HEK293 (cell line): Measurements from ENCODE around the gene TMUB1.
A peak's percentile ranks its signal among the peaks of the same experiment; 100 is the strongest.

ENCODE experiments used
- CTCF ChIA-PET: fragments of 350-600 bp; formaldehyde crosslinking; extraction: SDS; loops from one replicate; lab custom pipeline; 2021; ENCODE audit warnings: antibody characterized with exemption; lab: Yijun Ruan, JAX
- POLR2A ChIA-PET: fragments of 300-600 bp; formaldehyde crosslinking; extraction: SDS; loops from one replicate; lab custom pipeline; 2020; ENCODE audit warnings: antibody characterized with exemption, inconsistent platforms; lab: Yijun Ruan, JAX
- H3K27ac ChIP-seq: fragments of 200-500 bp; sonication (Bioruptor generic); 2 replicates; pipeline ENCODE4 v1.5.1; 2014; ENCODE audit warnings: low read depth, low read length, control low read depth, inconsistent platforms; ENCODE audit errors: extremely low read depth
- H3K36me3 ChIP-seq, 2 experiments: fragments of 200-500 bp in 1 of 2; sonication (Bioruptor generic) in 1 of 2; 1 replicate in 1 of 2; 2 replicates in 1 of 2; pipeline ENCODE4 v1.5.1; 2014 to 2017; ENCODE audit warnings: inconsistent platforms in 2 of 2, low read length in 2 of 2; ENCODE audit not compliant: control insufficient read depth in 2 of 2, insufficient read depth in 1 of 2
- H3K4me1 ChIP-seq: fragments of 200-500 bp; sonication (Bioruptor generic); 2 replicates; pipeline ENCODE4 v1.5.1; 2014; ENCODE audit warnings: mild to moderate bottlenecking, low read length, inconsistent platforms; ENCODE audit not compliant: control insufficient read depth, insufficient read depth
- H3K4me3 ChIP-seq: 2 replicates; pipeline ENCODE4 v1.5.1; 2011; ENCODE audit warnings: low read depth, mild to moderate bottlenecking, control low read depth, low read length, moderate library complexity
- H3K9me3 ChIP-seq: fragments of 200-500 bp; sonication (Bioruptor generic); 2 replicates; pipeline ENCODE4 v1.5.1; 2014; ENCODE audit warnings: low read depth, low read length, inconsistent platforms; ENCODE audit not compliant: control insufficient read depth, insufficient read depth
- KLF7 ChIP-seq: fragments of 450-650 bp; formaldehyde crosslinking; IDR thresholded peaks from 2 replicates; pipeline ENCODE4 v1.5.1; 2016; ENCODE audit warnings: missing biosample characterization, missing genetic modification characterization, borderline replicate concordance
- SP7 ChIP-seq: fragments of 450-650 bp; formaldehyde crosslinking; IDR thresholded peaks from 2 replicates; pipeline ENCODE4 v1.5.1; 2016; ENCODE audit warnings: missing biosample characterization, missing genetic modification characterization
- ZBTB17 ChIP-seq: fragments of 450-650 bp; formaldehyde crosslinking; IDR thresholded peaks from 2 replicates; pipeline ENCODE4 v1.5.1; 2016; ENCODE audit warnings: missing biosample characterization, missing genetic modification characterization
- ZEB2 ChIP-seq: fragments of 450-650 bp; formaldehyde crosslinking; IDR thresholded peaks from 2 replicates; pipeline ENCODE4 v1.5.1; 2016; ENCODE audit warnings: missing biosample characterization, missing genetic modification characterization
- ZIC2 ChIP-seq: fragments of 450-650 bp; formaldehyde crosslinking; IDR thresholded peaks from 2 replicates; pipeline ENCODE4 v1.5.1; 2016; ENCODE audit warnings: missing biosample characterization, missing genetic modification characterization
- ZNF2 ChIP-seq: fragments of 450-650 bp; formaldehyde crosslinking; IDR thresholded peaks from 2 replicates; pipeline ENCODE4 v1.5.1; 2016; ENCODE audit warnings: missing biosample characterization, missing genetic modification characterization
- ZNF324 ChIP-seq: fragments of 450-650 bp; formaldehyde crosslinking; IDR thresholded peaks from 2 replicates; pipeline ENCODE4 v1.5.1; 2016; ENCODE audit warnings: missing biosample characterization, missing genetic modification characterization
- ZNF501 ChIP-seq: fragments of 450-650 bp; formaldehyde crosslinking; IDR thresholded peaks from 2 replicates; pipeline ENCODE4 v1.5.1; 2016; ENCODE audit warnings: missing biosample characterization, missing genetic modification characterization
- ZNF580 ChIP-seq: fragments of 450-650 bp; formaldehyde crosslinking; IDR thresholded peaks from 2 replicates; pipeline ENCODE4 v1.5.1; 2016; ENCODE audit warnings: missing biosample characterization, missing genetic modification characterization
- ZNF629 ChIP-seq: fragments of 450-650 bp; formaldehyde crosslinking; IDR thresholded peaks from 2 replicates; pipeline ENCODE4 v1.5.1; 2017; ENCODE audit warnings: missing biosample characterization, missing genetic modification characterization
- ZNF792 ChIP-seq: fragments of 450-650 bp; formaldehyde crosslinking; IDR thresholded peaks from 2 replicates; pipeline ENCODE4 v1.5.1; 2016; ENCODE audit warnings: missing biosample characterization, missing genetic modification characterization
- TF ChIP-seq, protein P1 (sequence below): fragments of 450-650 bp; formaldehyde crosslinking; IDR thresholded peaks from 2 replicates; pipeline ENCODE4 v1.5.1; 2016; ENCODE audit warnings: missing biosample characterization, missing genetic modification characterization
- TF ChIP-seq, protein P2 (sequence below): fragments of 450-650 bp; formaldehyde crosslinking; IDR thresholded peaks from 2 replicates; pipeline ENCODE4 v1.5.1; 2017; ENCODE audit warnings: missing biosample characterization, missing genetic modification characterization
- TF ChIP-seq, protein P3 (sequence below): fragments of 450-650 bp; formaldehyde crosslinking; IDR thresholded peaks from 2 replicates; pipeline ENCODE4 v1.5.1; 2017; ENCODE audit warnings: missing biosample characterization, missing genetic modification characterization
- TF ChIP-seq, protein P4 (sequence below): fragments of 450-650 bp; formaldehyde crosslinking; IDR thresholded peaks from 2 replicates; pipeline ENCODE4 v1.5.1; 2016; ENCODE audit warnings: missing biosample characterization, missing genetic modification characterization

The TMUB1 gene

DNA sequence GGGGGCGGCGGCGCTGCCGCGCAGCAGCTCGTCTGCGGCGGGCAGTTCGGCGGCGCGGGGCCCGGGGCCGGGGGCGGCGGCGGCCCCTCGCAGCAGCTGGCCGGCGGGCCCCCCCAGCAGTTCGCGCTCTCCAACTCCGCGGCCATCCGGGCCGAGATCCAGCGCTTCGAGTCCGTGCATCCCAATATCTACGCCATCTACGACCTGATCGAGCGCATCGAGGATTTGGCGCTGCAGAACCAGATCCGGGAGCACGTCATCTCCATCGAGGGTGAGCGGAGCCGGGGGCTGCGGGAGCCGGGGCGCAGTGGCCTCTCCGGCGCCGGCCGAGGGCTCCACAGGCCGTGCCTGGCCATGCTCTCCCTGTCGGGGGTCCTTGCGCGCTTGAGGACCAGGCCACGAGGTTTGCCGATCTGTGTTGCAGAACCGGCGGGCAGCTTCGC is 3.5 kb upstream of the TMUB1 start:
- ChIA-PET POLR2A (interaction anchor here (1.8 kb wide), 1 partner anchor 22 kb away, joined by 4 read pairs; no protein-coding TSS in a partner anchor), CTCF (interaction anchor here (0.5 to 0.7 kb wide), 2 partner anchors 20 to 24 kb away, joined by 3 to 4 read pairs; no protein-coding TSS in a partner anchor)
- Histone ChIP-seq H3K4me3 (peak overlapping the region; percentile 80), H3K4me1 (peaks cover 7% of the 10 kb centered on the region), H3K36me3 (peaks cover 0 to 22% of the 10 kb centered on the region in 2 experiments; a peak in 1 of 3 replicates), H3K27ac (peak overlapping the region; percentile 82), H3K9me3 (no peaks in the 10 kb centered on the region)
- TF ChIP-seq ZEB2 (tag by site-specific recombination) = peak; percentile 43
- no peak for TF ChIP-seq SP7 (tag by site-specific recombination)
- 0 out of 2 replicates have a peak, but pooled peaks have one; percentile 56 for TF ChIP-seq ZNF324 (tag by site-specific recombination)
- TF ChIP-seq ZNF2 (tag by site-specific recombination) = peak; percentile 49; the same call in 1 of the 2 replicates
- TF ChIP-seq ZNF501 = peak; percentile 67
- no peak for TF ChIP-seq ZNF580 (tag by site-specific recombination)
- TF ChIP-seq, protein P1, sequence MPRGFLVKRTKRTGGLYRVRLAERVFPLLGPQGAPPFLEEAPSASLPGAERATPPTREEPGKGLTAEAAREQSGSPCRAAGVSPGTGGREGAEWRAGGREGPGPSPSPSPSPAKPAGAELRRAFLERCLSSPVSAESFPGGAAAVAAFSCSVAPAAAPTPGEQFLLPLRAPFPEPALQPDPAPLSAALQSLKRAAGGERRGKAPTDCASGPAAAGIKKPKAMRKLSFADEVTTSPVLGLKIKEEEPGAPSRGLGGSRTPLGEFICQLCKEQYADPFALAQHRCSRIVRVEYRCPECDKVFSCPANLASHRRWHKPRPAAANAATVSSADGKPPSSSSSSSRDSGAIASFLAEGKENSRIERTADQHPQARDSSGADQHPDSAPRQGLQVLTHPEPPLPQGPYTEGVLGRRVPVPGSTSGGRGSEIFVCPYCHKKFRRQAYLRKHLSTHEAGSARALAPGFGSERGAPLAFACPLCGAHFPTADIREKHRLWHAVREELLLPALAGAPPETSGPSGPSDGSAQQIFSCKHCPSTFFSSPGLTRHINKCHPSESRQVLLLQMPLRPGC (tag by site-specific recombination) = no peak
- TF ChIP-seq KLF7 (tag by site-specific recombination) = 0 out of 2 replicates have a peak, but pooled peaks have one; percentile 14
- TF ChIP-seq, protein P2, sequence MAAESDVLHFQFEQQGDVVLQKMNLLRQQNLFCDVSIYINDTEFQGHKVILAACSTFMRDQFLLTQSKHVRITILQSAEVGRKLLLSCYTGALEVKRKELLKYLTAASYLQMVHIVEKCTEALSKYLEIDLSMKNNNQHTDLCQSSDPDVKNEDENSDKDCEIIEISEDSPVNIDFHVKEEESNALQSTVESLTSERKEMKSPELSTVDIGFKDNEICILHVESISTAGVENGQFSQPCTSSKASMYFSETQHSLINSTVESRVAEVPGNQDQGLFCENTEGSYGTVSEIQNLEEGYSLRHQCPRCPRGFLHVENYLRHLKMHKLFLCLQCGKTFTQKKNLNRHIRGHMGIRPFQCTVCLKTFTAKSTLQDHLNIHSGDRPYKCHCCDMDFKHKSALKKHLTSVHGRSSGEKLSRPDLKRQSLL (tag by site-specific recombination) = peak; percentile 49; the same call in 1 of the 2 replicates
- TF ChIP-seq, protein P3, sequence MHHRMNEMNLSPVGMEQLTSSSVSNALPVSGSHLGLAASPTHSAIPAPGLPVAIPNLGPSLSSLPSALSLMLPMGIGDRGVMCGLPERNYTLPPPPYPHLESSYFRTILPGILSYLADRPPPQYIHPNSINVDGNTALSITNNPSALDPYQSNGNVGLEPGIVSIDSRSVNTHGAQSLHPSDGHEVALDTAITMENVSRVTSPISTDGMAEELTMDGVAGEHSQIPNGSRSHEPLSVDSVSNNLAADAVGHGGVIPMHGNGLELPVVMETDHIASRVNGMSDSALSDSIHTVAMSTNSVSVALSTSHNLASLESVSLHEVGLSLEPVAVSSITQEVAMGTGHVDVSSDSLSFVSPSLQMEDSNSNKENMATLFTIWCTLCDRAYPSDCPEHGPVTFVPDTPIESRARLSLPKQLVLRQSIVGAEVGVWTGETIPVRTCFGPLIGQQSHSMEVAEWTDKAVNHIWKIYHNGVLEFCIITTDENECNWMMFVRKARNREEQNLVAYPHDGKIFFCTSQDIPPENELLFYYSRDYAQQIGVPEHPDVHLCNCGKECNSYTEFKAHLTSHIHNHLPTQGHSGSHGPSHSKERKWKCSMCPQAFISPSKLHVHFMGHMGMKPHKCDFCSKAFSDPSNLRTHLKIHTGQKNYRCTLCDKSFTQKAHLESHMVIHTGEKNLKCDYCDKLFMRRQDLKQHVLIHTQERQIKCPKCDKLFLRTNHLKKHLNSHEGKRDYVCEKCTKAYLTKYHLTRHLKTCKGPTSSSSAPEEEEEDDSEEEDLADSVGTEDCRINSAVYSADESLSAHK (tag by site-specific recombination) = 0 out of 2 replicates have a peak, but pooled peaks have one; percentile 26
- TF ChIP-seq, protein P4, sequence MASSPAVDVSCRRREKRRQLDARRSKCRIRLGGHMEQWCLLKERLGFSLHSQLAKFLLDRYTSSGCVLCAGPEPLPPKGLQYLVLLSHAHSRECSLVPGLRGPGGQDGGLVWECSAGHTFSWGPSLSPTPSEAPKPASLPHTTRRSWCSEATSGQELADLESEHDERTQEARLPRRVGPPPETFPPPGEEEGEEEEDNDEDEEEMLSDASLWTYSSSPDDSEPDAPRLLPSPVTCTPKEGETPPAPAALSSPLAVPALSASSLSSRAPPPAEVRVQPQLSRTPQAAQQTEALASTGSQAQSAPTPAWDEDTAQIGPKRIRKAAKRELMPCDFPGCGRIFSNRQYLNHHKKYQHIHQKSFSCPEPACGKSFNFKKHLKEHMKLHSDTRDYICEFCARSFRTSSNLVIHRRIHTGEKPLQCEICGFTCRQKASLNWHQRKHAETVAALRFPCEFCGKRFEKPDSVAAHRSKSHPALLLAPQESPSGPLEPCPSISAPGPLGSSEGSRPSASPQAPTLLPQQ = 0 out of 2 replicates have a peak, but pooled peaks have one; percentile 9
- TF ChIP-seq ZIC2 (tag by site-specific recombination) = peak; percentile 39
- TF ChIP-seq ZNF792 (tag by site-specific recombination) = 0 out of 2 replicates have a peak, but pooled peaks have one; percentile 33
- TF ChIP-seq ZBTB17 (tag by site-specific recombination) = peak; percentile 95
- peak; percentile 36; the same call in 1 of the 2 replicates for TF ChIP-seq ZNF629
